Lung (tissue), 12 donors: ENCODE data around the gene ALDH7A1. TPM values are rescaled to one million over a fixed set of nuclear protein-coding genes. Genes with fewer than 3 reads are reported as not detected.

Experiments used
- ATAC-seq: fragments of 200-7000 bp; cut with Tn5 transposase; one replicate; pipeline ENCODE4 v1.9.1; 2020; ENCODE audit warnings: moderate number of reproducible peaks; ENCODE audit not compliant: insufficient read depth, low FRiP score
- DNase-seq, 3 donors: peaks; one replicate each; pipeline ENCODE4 v3.0.0-alpha.2; 2013 to 2017
- H3K27ac ChIP-seq, 2 donors: one replicate each; pipeline ENCODE4 v1.5.1; 2013; ENCODE audit warnings: mild to moderate bottlenecking in 2 of 2, moderate library complexity in 2 of 2, control low read depth in 1 of 2, inconsistent platforms in 1 of 2, low read depth in 1 of 2, low read length in 1 of 2
- H3K27me3 ChIP-seq, 3 donors: one replicate each; pipeline ENCODE4 v1.5.1; 2013; ENCODE audit warnings: low read length in 2 of 3; ENCODE audit not compliant: control insufficient read depth in 3 of 3, insufficient read depth in 3 of 3
- H3K36me3 ChIP-seq, 4 donors: one replicate each; pipeline ENCODE4 v1.5.1; 2013; ENCODE audit warnings: low read length in 4 of 4, mild to moderate bottlenecking in 1 of 4, moderate library complexity in 1 of 4; ENCODE audit not compliant: control insufficient read depth in 4 of 4, insufficient read depth in 4 of 4
- H3K4me1 ChIP-seq, 5 donors: one replicate each; pipeline ENCODE4 v1.5.1; 2013; ENCODE audit warnings: low read length in 5 of 5, mild to moderate bottlenecking in 2 of 5, moderate library complexity in 1 of 5; ENCODE audit not compliant: control insufficient read depth in 5 of 5, insufficient read depth in 5 of 5
- H3K4me3 ChIP-seq: one replicate; pipeline ENCODE4 v1.5.1; 2013; ENCODE audit warnings: mild to moderate bottlenecking, control low read depth, moderate library complexity
- H3K9ac ChIP-seq, 2 donors: one replicate each; pipeline ENCODE4 v1.5.1; 2013; ENCODE audit warnings: low read length in 2 of 2, control low read depth in 1 of 2; ENCODE audit not compliant: insufficient read depth in 1 of 2
- H3K9me3 ChIP-seq, 4 donors: one replicate each; pipeline ENCODE4 v1.5.1; 2013; ENCODE audit warnings: low read length in 3 of 4, mild to moderate bottlenecking in 1 of 4, moderate library complexity in 1 of 4; ENCODE audit not compliant: control insufficient read depth in 4 of 4, insufficient read depth in 3 of 4
- CTCF ChIP-seq: IDR thresholded peaks from 2 replicates; pipeline ENCODE4 v1.5.1; 2012; ENCODE audit warnings: mild to moderate bottlenecking; ENCODE audit errors: control extremely low read depth, extremely low read depth
- WGBS, 2 donors: extraction: QIAGEN DNeasy Blood & Tissue Kit; methylation state at CpG; one replicate each; pipeline ENCODE4 v1.1.7; 2013; 5-methylcytosine and 5-hydroxymethylcytosine counted together
- polyA plus RNA-seq, 2 donors: library from polyadenylated mRNA; stranded (reverse); fragments of 200-250 nt; gene quantifications; one replicate each; pipeline ENCODE4 v1.2.1, GENCODE V29; 2013
- total RNA-seq, 2 donors: library from RNA; depleted of rRNA in 1 of 2; stranded (reverse); fragments of >200 nt in 1 of 2; gene quantifications; one replicate each; pipeline ENCODE4 v1.2.1, GENCODE V29; 2014 to 2021
- donor health status: control.
- donor health status: control.
- donor health status: Bipolar disorder and iron deficiency.
- donor health status: healthy.
- donor health status: DM: yes; HTN: yes; CAD: no.

ALDH7A1 gene
- total and polyA plus RNA-seq, 4 donors, result 17.4 to 66.0 (median 38.1) TPM

- Histone ChIP-seq H3K9ac (no peak overlapping the region), H3K4me1 (no peaks in the 10 kb centered on the region), H3K27me3 (no peaks in the 10 kb centered on the region), H3K36me3 (peaks cover 14 to 20% (median 18%) of the 10 kb centered on the region in 4 donors), H3K9me3 (no peaks in the 10 kb centered on the region), H3K27ac (no peak overlapping the region), H3K4me3 (no peak overlapping the region)
- DNase-seq (no peak), ATAC-seq (no peak)
- WGBS, 2 donors, result 89 to 91% methylated on average over 5 of the region's 5 CpGs
- no peak for TF ChIP-seq CTCF
These were observed 17.6 kb downstream of the ALDH7A1 start for GRCh38 chr5:126577415-126577814.

- DNase-seq (no peak), ATAC-seq (no peak)
- Histone ChIP-seq H3K4me3 (no peak overlapping the region), H3K9me3 (no peaks in the 10 kb centered on the region), H3K4me1 (no peaks in the 10 kb centered on the region), H3K27me3 (no peaks in the 10 kb centered on the region), H3K9ac (no peak overlapping the region), H3K27ac (no peak overlapping the region), H3K36me3 (peaks cover 14 to 20% (median 18%) of the 10 kb centered on the region in 4 donors)
- TF ChIP-seq CTCF, result no peak
- 94% methylated on average over 5 of the region's 5 CpGs for WGBS, 2 donors
These were observed 18.0 kb downstream of the ALDH7A1 start for GRCh38 chr5:126576974-126577373.

GRCh38 chr5:126575644-126576043 lies 19.4 kb downstream of the ALDH7A1 start:
- DNase-seq (no peak), ATAC-seq (no peak)
- 94% methylated on average over 10 of the region's 10 CpGs for WGBS, 2 donors
- Histone ChIP-seq H3K27me3 (no peaks in the 10 kb centered on the region), H3K9ac (no peak overlapping the region), H3K4me3 (no peak overlapping the region), H3K36me3 (peaks cover 12 to 20% (median 15%) of the 10 kb centered on the region in 4 donors), H3K27ac (no peak overlapping the region), H3K9me3 (no peaks in the 10 kb centered on the region), H3K4me1 (no peaks in the 10 kb centered on the region)
- TF ChIP-seq CTCF, result no peak

- no peak for TF ChIP-seq CTCF
- no peak for ATAC-seq
- Histone ChIP-seq H3K36me3 (peaks cover 8 to 27% (median 16%) of the 10 kb centered on the region in 4 donors), H3K27ac (no peak overlapping the region), H3K9ac (no peak overlapping the region), H3K27me3 (no peaks in the 10 kb centered on the region), H3K9me3 (no peaks in the 10 kb centered on the region), H3K4me1 (no peaks in the 10 kb centered on the region), H3K4me3 (no peak overlapping the region)
- no peak for DNase-seq
- WGBS, 2 donors, result 95 to 97% methylated on average over 4 of the region's 4 CpGs
These were observed 26.7 kb downstream of the ALDH7A1 start for GRCh38 chr5:126568206-126568755.
